Measurements from ENCODE around the gene PELI3.
"Not testable (repeated sequence)": the region's sequence is repeated elsewhere in the genome, so short reads cannot be mapped to it uniquely, and the experiment has no call there.

Gene PELI3

DNA sequence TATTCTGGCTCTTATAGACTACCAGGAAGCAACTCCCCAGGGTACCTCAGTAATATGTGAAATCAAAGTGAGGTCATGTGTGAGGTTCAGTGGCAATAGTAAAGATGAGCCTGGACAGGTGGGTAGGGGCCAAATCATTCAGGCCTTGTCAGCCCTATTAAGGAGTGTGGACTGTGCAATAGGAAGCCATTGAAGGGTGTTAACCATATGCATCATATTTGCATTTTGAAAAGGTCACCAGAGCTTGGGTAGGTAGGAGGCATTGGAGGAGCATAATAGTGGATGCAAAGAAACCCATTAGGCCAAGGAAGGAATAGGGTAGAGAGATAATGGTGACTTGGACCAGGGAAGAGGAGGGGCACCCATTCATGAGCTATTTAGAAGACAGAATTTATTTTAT lies 19.7 kb upstream of the PELI3 start:
- no peak for FAIRE-seq

DNA sequence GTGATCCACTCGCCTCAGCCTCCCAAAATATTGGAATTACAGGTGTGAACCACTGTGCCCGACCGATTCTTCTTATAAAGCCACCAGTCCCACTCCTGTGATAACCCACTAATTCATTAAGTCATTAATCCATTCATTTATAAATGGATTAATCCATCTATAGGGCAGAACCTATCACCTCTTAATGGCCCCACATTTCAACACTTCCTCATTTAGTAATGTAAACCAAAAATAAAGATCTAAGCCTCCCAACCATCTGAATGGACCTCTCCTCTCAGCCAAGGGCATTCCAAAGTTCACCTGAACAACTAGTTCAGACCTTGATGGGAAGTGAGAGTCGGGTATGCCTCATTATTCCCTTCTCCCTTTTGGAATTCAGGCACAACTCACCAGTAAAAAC lies 18.2 kb upstream of the PELI3 start:
- no peak for FAIRE-seq

DNA sequence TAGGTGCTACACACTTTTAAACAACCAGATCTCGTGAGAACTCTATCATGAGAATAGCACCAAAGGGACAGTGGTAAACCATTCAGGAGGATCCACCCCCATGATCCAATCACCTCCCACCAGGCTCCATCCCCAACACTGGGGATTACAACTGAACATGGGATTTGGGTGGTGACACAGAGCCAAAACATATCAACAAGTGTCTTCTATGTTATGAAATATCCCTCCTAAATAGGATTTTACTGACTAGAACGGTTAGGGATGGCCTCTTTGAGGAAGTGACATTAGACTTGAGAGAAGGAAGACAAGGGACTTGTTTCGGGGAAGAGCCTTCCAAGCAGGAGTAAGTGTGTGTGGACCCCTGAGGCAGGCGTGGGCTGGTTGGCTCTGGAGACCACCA lies 16.1 kb upstream of the PELI3 start:
- no peak for FAIRE-seq

DNA sequence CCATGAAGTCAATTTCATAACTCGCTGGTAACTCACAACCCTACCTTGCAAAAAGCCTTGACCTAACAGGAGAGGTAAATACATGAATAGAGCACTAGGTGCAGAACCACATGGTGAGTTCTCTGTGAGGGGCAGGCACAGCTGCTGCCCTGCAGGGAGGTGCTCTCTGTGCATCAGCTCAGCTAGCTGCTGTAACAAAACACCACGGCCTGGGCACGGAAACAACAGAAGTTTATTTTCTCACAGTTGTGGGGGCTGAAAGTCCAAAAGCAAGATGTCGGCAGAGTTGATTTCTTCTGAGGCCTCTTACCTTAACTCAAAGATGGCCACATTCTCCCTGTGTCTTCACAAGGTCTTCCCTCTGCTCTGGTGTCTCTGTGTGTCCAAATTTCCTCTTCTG lies 15.0 kb upstream of the PELI3 start:
- FAIRE-seq = no peak

DNA sequence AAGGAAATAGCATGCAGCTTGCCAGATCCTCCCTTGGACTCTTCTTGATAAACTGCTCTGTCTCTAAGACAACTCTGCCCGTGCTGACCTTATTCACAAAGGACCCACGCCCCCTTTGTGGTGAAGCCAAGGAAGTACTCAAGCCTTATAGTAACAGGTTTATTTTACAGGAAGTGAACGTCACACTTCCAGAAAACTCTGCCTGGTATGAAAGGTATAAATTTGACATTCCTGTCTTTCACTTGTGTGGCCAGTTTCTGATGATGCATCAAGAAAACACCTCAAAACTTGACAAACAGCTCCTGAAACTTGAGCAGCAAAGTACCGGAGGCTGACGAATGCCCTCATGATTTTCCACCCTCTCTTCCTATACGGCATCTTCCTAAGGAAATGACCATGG lies 12.5 kb upstream of the PELI3 start:
- no peak for FAIRE-seq

DNA sequence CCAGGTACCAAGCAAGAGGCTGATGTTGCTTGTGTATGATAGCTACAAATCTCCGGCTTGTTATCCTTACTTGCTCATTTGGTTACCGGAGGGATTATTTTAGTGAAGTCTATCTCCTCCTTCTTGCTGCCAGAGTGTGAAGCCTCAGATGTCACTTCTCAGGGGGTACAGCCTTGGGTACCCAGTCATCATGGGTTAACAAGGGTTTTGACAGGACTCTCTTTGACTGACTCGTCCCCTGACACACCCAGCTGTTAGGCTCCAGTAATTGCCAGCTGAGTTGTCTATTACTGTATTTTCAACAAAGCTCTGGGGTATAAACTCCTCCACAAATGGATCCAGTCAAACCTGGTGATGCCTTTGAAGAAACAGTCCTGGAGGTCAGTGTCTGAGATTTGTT lies 11.9 kb upstream of the PELI3 start:
- no peak for FAIRE-seq

DNA sequence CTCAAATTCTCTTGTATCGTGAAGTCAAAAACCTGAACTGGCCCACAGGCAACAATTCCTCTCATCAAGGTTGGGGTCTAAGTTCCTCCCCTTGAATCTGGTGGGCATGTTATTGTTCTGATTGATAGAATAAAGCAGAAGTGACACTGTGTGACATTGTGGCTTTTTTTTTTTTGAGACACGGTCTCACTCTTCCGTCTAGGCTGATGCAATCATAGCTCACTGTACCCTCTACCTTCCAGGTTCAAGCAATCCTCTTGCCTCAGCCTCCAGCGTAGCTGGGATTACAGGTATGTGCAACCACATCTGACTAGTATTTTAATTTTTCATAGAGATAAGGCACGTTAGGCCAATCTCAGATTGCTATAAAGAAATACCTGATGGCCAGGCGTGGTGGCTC lies 8.9 kb upstream of the PELI3 start:
- no peak for FAIRE-seq

DNA sequence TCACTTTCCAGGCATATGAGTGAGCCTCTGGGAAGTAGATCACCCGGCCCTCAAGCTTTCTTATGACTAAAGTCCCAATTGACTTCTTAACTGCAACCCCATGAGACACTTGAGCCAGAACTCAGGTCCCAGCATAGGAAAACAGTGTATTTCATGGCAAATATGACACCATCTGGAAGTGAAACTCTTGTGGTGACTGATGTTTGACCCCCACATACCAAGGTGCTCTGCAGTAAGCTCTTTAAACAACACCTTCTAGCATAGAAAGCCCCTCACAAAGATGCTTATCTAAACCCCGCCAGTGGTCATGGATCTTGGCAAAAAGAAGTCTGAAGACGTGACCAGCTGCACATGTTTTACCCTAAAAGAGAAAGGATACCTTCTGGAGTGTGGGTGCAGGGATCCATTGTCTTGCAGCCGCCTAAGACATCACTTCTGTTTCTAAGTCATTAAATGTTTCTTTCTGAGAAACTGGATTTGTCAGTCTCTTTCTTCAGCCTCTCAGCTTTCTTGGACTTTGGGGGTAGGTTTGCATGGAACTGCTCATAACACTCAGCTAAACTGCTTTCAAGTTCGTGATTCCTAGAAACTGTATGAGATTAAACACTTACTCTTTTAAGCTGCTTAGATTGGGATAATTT lies 7.4 kb upstream of the PELI3 start:
- FAIRE-seq = no peak

DNA sequence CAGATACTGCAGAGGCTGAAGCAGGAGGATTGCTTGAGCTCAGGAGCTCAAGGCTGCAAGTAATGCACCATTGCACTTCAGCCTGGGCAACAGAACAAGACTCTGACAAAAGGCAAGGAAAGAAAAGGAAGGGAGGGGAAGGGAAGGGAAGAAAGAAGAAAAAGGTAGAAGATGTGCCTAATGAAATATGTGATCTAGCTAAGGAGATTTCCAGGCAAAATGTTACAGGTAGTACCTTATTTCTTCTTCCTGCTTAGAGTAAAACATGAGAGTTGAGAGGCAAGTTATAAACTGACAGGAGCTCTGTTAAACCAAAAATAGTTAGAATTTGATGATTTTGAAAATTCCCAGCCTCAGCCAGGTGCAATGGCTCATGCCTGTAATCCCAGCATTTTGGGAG lies 4.7 kb upstream of the PELI3 start:
- no peak for FAIRE-seq

DNA sequence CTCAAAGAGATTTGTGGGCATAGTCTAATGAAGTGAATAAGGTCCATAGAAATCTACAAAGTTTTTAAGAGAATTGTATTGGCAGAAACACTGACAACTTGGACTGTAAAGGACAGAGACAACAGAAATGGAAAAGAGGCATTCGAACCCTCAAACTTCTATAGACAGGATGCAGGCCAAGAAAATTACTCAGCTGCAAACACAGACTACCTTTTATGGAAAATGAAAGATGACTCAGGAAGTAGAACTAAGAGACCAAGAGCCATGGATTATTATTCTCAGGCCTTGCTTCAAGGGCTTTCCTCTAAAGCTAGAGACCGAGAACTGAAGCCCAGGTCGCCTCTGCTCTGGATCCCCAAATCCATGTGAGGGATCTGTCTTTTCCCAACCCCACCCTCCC lies 3.8 kb upstream of the PELI3 start:
- FAIRE-seq = no peak

DNA sequence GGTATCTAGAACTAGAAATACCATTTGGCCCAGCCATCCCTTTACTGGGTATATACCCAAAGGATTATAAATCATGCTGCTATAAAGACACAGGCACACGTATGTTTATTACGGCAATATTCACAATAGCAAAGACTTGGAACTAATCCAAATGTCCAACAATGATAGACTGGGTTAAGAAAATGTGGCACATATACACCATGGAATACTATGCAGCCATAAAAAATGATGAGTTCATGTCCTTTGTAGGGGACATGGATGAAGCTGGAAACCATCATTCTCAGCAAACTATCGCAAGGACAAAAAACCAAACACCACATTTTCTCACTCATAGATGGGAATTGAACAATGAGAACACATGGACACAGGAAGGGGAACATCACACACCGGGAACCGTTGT lies 2.6 kb upstream of the PELI3 start:
- FAIRE-seq = not testable (repeated sequence)

DNA sequence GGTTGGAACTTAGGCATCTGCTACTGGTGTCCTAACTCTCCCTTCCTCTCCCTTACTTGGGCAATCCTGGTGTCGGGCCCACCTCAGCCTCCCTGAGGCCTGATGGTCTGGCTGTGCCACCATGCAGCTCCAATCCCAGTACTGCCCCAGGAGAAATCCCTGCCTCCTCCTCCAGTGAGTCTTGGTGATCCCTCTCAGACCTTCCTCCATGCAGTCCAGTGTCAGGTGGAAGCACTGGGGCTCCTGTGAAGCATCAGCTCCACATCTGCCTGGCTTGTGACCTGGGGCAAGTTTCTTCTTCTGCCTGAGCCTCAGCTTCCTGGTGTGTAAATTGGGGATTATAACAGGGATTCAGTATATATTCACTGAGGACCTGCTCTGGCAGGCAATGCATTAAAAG lies 1.8 kb upstream of the PELI3 start:
- no peak for FAIRE-seq

DNA sequence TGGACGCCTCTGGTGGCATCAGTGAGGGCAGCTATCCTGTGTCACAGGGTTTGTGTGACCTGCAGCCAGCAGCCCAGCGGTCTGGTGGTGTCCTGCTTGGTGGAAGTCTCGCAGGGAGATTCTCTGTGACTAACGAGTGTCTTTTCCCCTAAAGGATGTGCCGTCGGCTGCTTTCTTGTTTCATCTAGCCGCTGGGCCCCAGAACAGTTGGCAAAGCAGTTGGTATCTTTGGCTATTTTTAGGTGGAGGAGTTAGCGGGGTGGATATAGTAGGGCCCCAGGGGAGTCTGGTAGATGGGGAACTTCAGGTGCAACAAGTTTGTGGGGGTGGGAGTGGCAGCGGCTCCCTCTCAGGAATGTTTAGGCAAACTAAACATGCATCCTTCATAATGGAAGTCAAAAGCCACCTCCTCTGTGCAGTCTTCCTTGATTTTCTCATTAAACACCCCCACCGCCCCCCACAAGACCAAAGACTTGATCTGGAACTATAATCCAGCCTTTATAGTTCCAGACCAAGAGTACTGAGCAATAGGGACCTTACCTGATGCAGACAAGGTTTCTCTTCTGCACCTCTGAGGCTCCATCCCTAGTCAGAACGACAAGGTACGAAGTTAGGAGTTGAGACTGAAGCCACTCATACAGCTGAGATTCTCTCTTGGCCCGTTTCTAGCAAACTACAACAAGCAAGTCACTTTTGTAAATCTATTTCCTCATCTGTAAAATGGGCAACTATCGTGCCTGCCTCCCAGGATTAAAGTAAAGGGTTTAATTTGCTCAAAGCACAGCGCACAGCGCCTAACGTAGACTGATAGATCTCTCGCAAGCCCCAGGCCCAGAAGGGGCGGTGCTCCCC lies 1.1 kb upstream of the PELI3 start:
- no peak for FAIRE-seq

DNA sequence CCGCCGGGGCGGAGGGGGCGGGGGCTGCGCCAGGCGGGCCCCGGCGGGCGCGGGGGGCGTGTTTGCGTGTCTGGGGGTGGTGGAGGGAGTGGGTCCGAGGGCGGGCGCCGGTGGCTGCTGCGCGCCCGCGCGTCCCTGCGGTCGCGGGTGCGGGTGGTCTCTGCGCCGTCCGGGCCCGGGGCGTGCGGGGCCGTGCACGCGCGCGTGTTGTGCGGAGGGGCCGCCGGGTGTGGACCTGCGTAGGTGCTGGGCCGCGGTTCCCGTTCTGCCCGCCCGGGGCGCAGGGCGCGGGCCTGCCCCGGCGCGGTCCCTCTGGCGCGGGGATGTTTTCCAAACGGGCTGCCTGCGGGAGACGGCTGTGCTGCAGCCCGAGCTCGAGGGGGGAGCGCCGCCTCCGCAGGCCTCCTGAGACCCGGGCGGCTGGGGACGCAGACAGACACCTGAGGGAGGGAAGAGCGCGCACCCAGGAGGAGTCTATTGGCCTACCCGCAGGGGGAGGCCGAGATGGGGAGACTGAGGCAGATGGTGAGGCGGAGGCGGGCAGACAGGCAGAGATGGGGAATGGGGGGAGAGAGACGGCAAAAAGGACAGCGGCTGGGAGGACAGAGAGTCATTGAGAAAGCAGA lies 442 bp downstream of the PELI3 start:
- FAIRE-seq = no peak

DNA sequence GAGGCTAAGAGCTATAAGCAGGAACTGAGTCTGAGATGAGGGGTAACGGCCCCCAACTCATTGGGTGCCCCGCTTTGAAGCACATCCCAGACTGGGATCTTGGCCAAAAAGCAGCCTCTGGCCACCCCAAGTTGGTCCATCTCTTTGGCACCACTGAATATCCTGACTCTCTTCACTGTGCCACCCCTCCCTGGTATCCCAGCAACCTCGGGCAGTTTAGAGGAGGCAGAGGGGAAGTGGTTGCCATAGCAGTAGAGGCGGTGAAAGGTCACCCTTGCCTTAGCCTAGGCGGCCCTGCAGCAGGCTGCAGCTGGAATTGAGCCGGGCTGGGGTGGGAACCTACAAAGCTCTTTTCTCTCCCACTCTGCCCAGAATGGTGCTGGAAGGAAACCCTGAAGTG lies 1.1 kb downstream of the PELI3 start:
- FAIRE-seq = no peak

DNA sequence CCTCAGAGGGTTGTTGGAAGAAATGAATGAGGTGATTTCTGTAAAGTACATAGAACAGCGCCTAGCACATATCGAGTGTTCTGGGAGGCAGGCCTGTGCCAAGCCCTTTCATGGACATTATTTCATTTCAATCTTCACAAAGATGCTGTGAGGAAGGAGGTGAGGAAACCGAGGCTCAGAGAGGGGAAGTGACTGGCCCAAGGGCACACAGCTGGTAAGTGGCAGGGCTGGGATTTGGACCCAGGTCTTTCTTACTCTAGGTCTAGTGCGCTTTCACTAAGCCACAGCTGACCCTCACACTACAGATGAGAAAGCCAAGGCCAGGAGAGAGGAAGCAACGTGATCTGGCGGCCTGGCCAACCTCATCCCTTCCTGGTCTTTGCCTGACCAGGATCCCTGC lies 2.0 kb downstream of the PELI3 start:
- FAIRE-seq = no peak

DNA sequence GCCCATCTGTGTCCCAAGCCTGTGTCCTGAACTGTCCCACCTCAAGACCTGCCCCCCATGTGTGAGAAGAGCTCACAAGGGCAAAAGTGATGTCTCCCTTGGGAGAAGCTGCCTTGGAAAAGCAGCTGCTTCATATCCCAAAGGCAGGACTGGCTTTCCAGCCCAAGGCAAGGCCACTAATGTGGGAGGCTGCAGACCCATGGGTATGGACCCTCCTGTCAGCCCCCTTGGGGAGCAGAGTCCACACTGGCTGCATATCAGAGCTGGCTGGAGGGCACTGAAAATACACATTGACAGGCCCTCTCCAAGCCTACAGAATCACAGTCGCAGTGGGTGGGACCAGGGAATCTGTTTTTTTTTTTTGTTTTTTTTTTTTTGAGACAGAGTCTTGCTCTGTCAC lies 2.7 kb downstream of the PELI3 start:
- no peak for FAIRE-seq

DNA sequence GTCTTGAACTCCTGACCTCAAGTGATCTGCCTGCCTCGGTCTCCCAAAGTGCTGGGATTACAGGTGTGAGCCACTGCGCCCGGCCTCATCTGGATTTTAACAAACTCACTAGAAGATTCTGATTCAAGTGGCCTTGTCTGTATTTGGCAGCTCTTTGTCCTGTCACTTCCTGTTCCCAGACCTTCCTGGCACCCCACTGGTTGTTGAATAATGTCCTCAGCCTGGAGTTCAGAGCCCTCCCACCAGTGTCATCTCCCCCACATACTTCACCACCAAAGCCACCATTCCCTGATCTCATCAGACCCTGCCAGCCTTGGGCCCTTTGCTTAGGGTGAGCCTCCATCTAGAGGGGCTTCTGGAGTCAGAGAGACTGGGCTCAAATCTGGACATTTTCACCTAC lies 3.3 kb downstream of the PELI3 start:
- FAIRE-seq = no peak

DNA sequence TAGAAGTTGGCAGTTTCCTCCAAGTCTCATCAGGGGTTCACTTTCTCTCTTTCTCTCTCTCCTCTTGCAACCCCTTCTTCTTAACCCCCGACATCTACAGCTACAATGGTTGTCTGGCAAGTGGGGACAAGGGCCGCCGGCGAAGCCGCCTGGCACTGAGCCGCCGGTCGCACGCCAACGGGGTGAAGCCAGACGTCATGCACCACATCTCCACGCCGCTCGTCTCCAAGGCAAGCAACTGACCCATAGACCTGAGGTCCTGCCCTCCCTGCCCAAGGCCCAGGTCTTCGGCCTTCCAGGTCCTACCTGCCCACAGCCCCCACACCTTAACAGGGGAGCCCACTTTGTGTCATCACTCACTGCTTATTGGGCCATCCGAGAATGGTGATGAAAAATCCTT lies 4.4 kb downstream of the PELI3 start:
- FAIRE-seq = no peak

DNA sequence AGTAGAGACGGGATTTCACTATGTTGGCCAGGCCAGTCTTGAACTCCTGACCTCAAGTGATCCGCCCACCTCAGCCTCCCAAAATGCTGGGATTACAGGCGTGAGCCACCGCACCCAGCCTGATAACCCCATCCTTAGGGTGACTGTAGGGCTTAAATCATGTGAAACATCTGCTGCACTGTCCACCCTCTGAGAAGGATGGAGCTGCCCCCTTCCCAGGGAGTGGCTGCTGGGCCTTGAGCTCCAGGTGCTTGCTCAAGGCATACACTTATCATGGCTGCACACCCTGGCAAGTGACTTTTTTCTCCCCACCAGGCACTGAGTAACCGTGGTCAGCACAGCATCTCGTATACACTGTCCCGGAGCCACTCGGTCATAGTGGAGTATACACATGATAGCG lies 5.3 kb downstream of the PELI3 start:
- no peak for FAIRE-seq

DNA sequence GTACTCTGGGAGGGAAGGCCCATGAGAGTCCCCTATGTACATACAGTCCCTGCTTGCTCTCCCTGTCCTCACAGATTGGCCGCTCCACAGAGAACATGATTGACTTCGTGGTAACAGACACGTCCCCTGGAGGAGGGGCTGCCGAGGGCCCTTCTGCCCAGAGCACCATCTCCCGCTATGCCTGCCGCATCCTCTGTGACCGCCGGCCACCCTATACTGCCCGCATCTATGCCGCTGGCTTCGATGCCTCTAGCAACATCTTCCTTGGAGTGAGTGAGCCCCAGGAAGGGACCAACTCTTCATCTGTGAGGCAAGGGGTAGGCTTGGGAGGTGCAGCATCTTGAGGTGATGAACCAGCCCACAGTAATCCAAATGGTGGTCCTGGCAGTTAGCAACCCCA lies 6.5 kb downstream of the PELI3 start:
- FAIRE-seq = no peak

DNA sequence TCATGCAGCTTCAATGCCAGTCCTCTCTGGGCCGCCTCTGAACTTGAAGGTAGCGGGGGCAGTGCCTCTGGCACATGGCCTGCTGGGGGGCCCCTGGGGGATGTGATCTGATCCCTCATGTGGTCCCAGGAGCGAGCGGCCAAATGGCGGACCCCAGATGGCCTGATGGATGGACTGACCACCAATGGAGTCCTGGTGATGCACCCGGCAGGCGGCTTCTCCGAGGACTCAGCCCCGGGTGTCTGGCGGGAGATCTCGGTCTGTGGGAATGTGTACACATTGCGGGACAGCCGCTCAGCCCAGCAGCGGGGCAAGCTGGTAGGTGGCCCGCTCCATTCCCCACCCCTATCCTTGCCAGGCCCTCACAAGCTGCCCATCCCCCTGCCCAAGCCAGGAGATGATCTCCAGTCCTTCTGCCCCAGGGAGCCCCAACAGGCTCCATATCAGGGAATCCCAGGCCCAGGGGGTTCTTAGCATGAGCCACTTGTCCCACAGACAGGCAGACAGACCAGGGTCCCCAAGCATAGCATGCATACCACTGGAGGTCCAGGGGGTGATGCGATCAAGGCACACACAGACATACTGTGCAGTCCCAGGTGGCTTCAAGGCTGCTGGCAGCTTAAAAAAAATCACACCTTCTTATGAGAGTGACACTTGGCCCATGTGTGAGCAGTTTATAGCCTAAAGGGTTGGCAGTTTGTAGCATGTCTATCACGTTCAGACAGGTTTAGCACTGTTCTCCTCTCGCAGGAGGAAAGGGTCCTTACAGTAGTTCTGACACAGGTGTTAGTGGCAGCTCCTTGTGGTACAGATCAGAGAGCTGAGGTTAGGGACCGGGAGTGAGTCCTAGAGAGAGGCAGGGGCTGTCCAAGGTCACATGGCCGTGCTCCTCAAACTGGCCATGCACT lies 7.2 kb downstream of the PELI3 start:
- FAIRE-seq = no peak

All from colon (tissue), 2 donors.